SK-N-SH (cell line): ENCODE results near the gene LAPTM5.

ENCODE experiments used
- EP300 ChIP-seq, 2 experiments: IDR thresholded peaks; 2 replicates each; pipeline versions ENCODE4 v1.4.0 to v1.6.1; 2012; ENCODE audit warnings: borderline replicate concordance in 1 of 2, low read depth in 1 of 2, low read length in 1 of 2
- EZH2phosphoT487 ChIP-seq: fragments of 200-600 bp; sonication (generic); IDR thresholded peaks from 2 replicates; pipeline ENCODE4 v1.6.1; 2017; ENCODE audit warnings: low read depth, mixed run types, mild to moderate bottlenecking, antibody characterized with exemption, moderate library complexity, borderline replicate concordance
- GABPA ChIP-seq: IDR thresholded peaks from 2 replicates; pipeline ENCODE4 v1.4.0; 2012; ENCODE audit warnings: low read depth, mild to moderate bottlenecking
- RAD21 ChIP-seq: IDR thresholded peaks from 2 replicates; pipeline ENCODE4 v1.6.1; 2012; ENCODE audit warnings: mild to moderate bottlenecking, low read length
- RFX5 ChIP-seq: IDR thresholded peaks from 2 replicates; pipeline ENCODE4 v1.6.1; 2012; ENCODE audit warnings: mild to moderate bottlenecking, improper control_type of control experiment, low read length
- YY1 ChIP-seq: IDR thresholded peaks from 2 replicates; pipeline ENCODE4 v1.4.0; 2012; ENCODE audit warnings: low read depth, mild to moderate bottlenecking
- TF ChIP-seq, protein P1 (sequence below): fragments of 200-600 bp; sonication (generic); IDR thresholded peaks from 2 replicates; pipeline ENCODE4 v1.6.1; 2017; ENCODE audit warnings: antibody characterized with exemption, mild to moderate bottlenecking, moderate library complexity

DNA sequence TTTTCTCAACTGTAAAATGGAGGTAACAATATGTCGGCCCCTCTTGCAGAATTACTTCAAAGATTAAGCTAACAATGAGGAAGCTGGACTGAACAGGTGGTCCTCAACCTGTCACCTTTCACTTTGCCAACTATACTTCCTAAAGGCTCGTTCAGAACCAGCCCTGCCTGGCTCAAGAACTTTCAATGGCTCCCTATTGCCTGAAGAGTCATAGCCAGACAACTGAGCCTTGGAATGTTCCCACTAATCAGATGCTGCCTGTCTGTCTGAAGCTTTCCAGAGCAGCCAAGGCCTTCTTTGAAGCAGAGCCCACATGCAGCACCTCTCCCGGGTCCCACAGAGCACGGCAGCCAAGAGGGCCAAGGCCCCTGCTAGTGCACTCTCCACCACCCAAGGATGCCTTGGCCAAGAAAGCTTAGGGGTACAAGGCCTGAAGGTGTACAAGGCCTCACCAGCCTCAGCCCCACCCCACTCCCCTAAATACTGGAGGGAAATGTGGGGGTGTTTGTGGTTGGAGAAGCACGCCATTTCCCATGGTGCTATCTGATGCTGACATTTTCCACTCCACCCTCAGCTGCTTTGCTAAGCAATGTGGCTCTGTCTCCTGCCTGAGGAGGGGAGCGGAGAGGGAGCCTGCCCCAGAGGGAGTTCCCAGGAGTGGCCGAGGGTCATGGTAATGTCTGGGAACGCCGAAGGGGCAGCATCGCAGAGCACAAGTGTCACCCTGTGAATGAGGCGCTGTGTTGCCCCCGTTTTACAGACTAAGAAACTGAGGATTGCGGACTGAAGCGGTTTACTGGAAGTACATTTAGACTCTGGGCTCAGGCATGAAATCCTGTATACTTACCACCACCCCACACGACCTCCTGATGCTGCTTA, 8.2 kb upstream of the LAPTM5 start:
- TF ChIP-seq, protein P1, sequence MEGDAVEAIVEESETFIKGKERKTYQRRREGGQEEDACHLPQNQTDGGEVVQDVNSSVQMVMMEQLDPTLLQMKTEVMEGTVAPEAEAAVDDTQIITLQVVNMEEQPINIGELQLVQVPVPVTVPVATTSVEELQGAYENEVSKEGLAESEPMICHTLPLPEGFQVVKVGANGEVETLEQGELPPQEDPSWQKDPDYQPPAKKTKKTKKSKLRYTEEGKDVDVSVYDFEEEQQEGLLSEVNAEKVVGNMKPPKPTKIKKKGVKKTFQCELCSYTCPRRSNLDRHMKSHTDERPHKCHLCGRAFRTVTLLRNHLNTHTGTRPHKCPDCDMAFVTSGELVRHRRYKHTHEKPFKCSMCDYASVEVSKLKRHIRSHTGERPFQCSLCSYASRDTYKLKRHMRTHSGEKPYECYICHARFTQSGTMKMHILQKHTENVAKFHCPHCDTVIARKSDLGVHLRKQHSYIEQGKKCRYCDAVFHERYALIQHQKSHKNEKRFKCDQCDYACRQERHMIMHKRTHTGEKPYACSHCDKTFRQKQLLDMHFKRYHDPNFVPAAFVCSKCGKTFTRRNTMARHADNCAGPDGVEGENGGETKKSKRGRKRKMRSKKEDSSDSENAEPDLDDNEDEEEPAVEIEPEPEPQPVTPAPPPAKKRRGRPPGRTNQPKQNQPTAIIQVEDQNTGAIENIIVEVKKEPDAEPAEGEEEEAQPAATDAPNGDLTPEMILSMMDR, result no peak
- no peak for TF ChIP-seq GABPA
- TF ChIP-seq YY1, result no peak
- no peak for TF ChIP-seq EP300 (IDR thresholded peaks at IDR 0.05; ENCODE audit: borderline replicate concordance in 1 of 2, low read depth in 1 of 2, low read length in 1 of 2)
- no peak for TF ChIP-seq EZH2phosphoT487
- no peak for TF ChIP-seq RAD21
- TF ChIP-seq RFX5, result no peak
